ENCODE results near the gene CDC20. TPM values are rescaled to one million over a fixed set of nuclear protein-coding genes. Genes with fewer than 3 reads are reported as not detected.
A peak's percentile ranks its signal among the peaks of the same experiment; 100 is the strongest.

CDC20 gene
- 84.3 and 86.9 TPM in 2 replicates for total RNA-seq

DNA sequence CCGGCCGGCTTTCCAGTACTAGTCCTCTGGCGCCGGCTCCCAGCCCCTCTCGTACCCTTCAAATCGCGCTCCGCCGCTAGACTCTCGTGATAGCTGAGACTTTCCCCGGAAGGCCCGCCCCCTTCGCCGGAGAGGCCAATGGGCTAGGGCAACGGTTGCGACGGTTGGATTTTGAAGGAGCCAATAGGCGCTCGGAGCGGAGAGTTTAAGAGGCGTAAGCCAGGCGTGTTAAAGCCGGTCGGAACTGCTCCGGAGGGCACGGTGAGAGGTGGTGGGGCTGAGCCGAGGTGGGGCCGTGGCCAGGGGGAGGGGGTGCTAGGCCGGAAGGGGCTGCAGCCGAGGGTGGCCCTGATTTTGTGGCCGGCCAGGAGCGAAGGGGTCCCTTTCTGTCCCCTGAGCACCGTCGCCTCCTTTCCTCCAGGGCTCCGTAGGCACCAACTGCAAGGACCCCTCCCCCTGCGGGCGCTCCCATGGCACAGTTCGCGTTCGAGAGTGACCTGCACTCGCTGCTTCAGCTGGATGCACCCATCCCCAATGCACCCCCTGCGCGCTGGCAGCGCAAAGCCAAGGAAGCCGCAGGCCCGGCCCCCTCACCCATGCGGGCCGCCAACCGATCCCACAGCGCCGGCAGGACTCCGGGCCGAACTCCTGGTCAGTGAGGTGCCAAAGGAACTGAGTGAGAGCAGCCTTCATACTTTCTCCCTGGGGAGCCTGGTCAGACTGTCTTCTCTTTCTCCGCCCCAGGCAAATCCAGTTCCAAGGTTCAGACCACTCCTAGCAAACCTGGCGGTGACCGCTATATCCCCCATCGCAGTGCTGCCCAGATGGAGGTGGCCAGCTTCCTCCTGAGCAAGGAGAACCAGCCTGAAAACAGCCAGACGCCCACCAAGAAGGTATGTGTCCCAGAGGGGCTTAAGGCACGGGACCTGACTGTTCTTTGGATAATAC is at the start of gene CDC20:
CDC20 (plus strand) TSS at position 236 of the 948 bp plus-strand sequence; CDS start at position 471, 235 bp downstream.
- peak; percentile 100 for DNase-seq
- Mint-ChIP-seq H3K4me1 (peaks cover 42% of the 10 kb centered on the region), H3K4me3 (peak within 1 kb of the TSS; percentile 98), H3K36me3 (ENCODE audit: low read depth) (peaks cover 49% of the 10 kb centered on the region), H3K9me3 (no peaks in the 10 kb centered on the region), H3K27ac (peak within 1 kb of the TSS; percentile 92), H3K27me3 (no peaks in the 10 kb centered on the region)
- intact Hi-C loops (cut with micrococcal nuclease): loop anchor here (1.0 to 5.0 kb wide), 8 partner anchors 9 to 1273 kb away; partner anchors contain the start of genes ELOVL1, HYI, MED8 and SZT2

DNA sequence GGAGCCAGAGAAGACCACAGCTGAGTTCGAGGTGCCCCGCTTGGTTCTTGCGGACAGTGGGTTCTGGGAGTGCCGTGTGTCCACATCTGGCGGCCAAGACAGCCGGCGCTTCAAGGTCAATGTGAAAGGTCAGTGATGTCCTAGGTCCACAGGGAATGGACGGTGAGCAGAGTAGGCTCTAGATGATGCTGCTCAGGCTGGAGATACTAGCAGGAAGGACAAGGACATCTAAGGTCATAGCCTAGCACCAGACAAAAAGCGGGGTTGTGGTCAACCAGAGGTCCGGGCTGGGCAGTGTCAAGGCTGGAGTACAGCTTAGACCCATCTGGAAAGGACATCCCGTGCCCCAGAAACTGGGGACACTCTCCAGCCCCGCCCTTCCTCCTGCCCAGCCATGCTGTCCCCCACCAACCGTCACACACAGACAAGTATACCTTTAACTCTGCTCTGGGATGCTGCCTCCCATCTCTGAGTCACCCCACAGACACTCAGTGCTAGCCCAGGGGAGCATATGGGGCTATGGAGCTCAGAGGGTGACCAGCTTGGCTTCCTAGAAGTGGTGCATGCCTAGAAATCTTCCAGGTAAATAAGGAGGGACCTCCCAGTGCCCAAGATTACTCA is 49.3 kb upstream of the CDC20 start:
- no peak for DNase-seq
- Mint-ChIP-seq H3K27ac (no peak overlapping the region), H3K27me3 (peaks cover 2% of the 10 kb centered on the region), H3K4me1 (no peaks in the 10 kb centered on the region), H3K4me3 (no peak overlapping the region), H3K9me3 (no peaks in the 10 kb centered on the region), H3K36me3 (ENCODE audit: low read depth) (no peaks in the 10 kb centered on the region)
- intact Hi-C loops (cut with micrococcal nuclease): no loop called here

DNA sequence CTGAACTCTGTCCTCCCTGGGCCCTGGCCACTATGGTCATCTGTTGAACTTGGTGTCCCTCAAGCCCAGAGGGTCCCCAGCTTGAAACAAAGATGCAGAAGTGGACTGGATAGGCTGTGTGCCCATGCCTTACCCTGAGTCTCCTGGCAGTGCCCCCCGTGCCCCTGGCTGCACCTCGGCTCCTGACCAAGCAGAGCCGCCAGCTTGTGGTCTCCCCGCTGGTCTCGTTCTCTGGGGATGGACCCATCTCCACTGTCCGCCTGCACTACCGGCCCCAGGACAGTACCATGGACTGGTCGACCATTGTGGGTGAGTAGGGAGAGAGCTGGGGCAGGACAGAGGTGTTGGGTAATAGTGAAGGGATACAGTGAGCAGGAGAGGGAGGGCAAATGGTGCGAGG is 47.3 kb upstream of the CDC20 start:
- H3K27me3 Mint-ChIP-seq: peaks cover 2% of the 10 kb centered on the region
- no peaks in the 10 kb centered on the region for H3K9me3 Mint-ChIP-seq
- no peak overlapping the region for H3K27ac Mint-ChIP-seq
- no peaks in the 10 kb centered on the region for H3K36me3 Mint-ChIP-seq (ENCODE audit: low read depth)
- no peak for DNase-seq
- no peaks in the 10 kb centered on the region for H3K4me1 Mint-ChIP-seq
- no peak overlapping the region for H3K4me3 Mint-ChIP-seq
- intact Hi-C loops (cut with micrococcal nuclease): no loop called here

DNA sequence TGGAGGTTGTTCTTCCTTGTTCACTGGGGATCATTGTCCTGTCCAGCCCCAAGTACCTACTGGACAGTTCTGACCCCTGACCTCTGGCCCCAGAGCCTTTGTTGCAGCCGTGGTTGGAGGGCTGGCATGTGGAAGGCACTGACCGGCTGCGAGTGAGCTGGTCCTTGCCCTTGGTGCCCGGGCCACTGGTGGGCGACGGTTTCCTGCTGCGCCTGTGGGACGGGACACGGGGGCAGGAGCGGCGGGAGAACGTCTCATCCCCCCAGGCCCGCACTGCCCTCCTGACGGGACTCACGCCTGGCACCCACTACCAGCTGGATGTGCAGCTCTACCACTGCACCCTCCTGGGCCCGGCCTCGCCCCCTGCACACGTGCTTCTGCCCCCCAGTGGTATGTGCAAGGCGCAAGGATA is 46.6 kb upstream of the CDC20 start:
- peaks cover 2% of the 10 kb centered on the region for H3K27me3 Mint-ChIP-seq
- H3K9me3 Mint-ChIP-seq: no peaks in the 10 kb centered on the region
- no peaks in the 10 kb centered on the region for H3K36me3 Mint-ChIP-seq (ENCODE audit: low read depth)
- H3K27ac Mint-ChIP-seq: no peak overlapping the region
- H3K4me3 Mint-ChIP-seq: no peak overlapping the region
- no peak for DNase-seq
- intact Hi-C loops (cut with micrococcal nuclease): no loop called here
- H3K4me1 Mint-ChIP-seq: no peaks in the 10 kb centered on the region

DNA sequence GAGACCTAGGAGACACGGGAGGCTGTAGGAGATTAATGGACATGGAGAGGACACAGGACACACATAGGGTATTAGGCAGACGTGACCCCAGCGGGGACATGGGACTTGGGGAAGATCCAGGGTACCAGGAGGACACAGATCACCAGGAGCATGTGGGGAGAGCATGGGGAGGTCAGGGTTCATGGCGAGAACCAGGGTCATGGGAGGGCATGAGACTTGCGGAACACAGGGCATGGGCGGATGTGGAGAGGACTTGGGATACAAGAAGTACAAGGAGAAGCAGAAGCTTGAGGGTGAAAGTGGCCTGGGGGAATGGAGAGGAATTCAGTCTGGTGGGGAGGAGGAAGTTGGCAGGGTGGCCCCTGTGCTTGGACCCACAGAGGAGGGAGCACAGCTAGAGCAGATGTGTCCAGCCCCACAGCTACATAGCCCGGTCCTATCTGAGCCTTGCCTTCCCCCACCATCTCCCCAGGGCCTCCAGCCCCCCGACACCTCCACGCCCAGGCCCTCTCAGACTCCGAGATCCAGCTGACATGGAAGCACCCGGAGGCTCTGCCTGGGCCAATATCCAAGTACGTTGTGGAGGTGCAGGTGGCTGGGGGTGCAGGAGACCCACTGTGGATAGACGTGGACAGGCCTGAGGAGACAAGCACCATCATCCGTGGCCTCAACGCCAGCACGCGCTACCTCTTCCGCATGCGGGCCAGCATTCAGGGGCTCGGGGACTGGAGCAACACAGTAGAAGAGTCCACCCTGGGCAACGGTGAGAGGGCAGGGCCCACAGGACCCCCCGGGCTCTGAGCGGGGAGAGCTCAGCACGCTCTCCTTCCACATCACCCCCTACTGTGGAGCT is 45.9 kb upstream of the CDC20 start:
- no peaks in the 10 kb centered on the region for H3K36me3 Mint-ChIP-seq (ENCODE audit: low read depth)
- peaks cover 2% of the 10 kb centered on the region for H3K27me3 Mint-ChIP-seq
- H3K4me3 Mint-ChIP-seq: no peak overlapping the region
- no peak for DNase-seq
- no peak overlapping the region for H3K27ac Mint-ChIP-seq
- intact Hi-C loops (cut with micrococcal nuclease): no loop called here
- peaks cover 3% of the 10 kb centered on the region for H3K4me1 Mint-ChIP-seq
- no peaks in the 10 kb centered on the region for H3K9me3 Mint-ChIP-seq

DNA sequence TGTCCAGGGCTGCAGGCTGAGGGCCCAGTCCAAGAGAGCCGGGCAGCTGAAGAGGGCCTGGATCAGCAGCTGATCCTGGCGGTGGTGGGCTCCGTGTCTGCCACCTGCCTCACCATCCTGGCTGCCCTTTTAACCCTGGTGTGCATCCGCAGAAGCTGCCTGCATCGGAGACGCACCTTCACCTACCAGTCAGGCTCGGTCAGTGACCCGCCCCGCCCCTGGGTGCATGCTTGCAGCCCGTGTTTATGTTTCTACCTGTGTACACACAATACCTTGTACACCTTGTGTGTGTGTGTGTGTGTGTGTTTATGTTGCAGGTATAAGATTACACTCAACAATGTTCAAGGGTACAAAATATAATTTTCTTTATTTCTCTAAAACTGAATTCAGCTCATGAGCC is 45.0 kb upstream of the CDC20 start:
- H3K9me3 Mint-ChIP-seq: no peaks in the 10 kb centered on the region
- H3K4me1 Mint-ChIP-seq: peaks cover 7% of the 10 kb centered on the region
- H3K36me3 Mint-ChIP-seq (ENCODE audit: low read depth): no peaks in the 10 kb centered on the region
- DNase-seq: no peak
- H3K27me3 Mint-ChIP-seq: peaks cover 2% of the 10 kb centered on the region
- no peak overlapping the region for H3K4me3 Mint-ChIP-seq
- intact Hi-C loops (cut with micrococcal nuclease): no loop called here
- H3K27ac Mint-ChIP-seq: no peak overlapping the region

DNA sequence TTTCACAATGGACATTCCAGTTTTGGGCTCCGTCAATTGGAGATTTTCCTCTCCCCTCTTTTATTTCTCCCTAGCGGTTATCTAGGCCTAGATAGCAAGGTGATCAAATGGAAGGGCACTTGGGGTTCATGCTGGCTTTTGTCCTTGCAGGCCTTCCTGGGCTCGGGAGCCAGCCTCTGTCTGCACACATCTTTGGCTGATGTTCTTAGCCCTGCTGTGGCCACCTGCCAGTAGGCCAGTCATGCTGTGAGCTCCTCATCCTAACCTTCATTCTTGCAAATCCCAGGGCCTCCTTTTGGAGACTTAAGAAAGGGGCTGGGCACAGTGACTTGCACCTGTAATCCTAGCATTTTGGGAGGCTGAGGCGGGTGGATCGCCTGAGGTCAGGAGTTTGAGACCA is 44.5 kb upstream of the CDC20 start:
- no peaks in the 10 kb centered on the region for H3K9me3 Mint-ChIP-seq
- H3K4me3 Mint-ChIP-seq: no peak overlapping the region
- DNase-seq: no peak
- peaks cover 7% of the 10 kb centered on the region for H3K4me1 Mint-ChIP-seq
- no peaks in the 10 kb centered on the region for H3K36me3 Mint-ChIP-seq (ENCODE audit: low read depth)
- H3K27me3 Mint-ChIP-seq: peaks cover 2% of the 10 kb centered on the region
- H3K27ac Mint-ChIP-seq: no peak overlapping the region
- intact Hi-C loops (cut with micrococcal nuclease): no loop called here

DNA sequence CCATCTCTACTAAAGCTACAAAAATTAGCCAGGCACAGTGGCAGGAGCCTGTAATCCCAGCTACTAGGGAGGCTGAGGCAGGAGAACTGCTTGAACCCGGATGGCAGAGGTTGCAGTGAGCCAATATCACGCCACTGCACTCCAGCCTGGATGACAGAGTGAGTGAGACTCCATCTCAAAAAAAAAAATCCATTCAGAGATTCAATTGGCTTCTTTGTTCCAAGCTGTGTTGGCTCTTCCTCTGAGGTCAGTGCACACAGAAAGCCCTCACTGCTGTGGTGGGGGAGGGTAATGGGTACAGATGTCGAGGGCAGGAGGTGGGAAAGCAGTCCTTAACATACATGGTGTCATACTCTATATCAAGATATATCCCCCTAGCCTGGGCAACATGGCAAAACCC is 43.3 kb upstream of the CDC20 start:
- no peaks in the 10 kb centered on the region for H3K36me3 Mint-ChIP-seq (ENCODE audit: low read depth)
- no peak overlapping the region for H3K4me3 Mint-ChIP-seq
- no peaks in the 10 kb centered on the region for H3K9me3 Mint-ChIP-seq
- H3K27me3 Mint-ChIP-seq: no peaks in the 10 kb centered on the region
- intact Hi-C loops (cut with micrococcal nuclease): no loop called here
- H3K27ac Mint-ChIP-seq: no peak overlapping the region
- H3K4me1 Mint-ChIP-seq: peaks cover 7% of the 10 kb centered on the region
- no peak for DNase-seq

DNA sequence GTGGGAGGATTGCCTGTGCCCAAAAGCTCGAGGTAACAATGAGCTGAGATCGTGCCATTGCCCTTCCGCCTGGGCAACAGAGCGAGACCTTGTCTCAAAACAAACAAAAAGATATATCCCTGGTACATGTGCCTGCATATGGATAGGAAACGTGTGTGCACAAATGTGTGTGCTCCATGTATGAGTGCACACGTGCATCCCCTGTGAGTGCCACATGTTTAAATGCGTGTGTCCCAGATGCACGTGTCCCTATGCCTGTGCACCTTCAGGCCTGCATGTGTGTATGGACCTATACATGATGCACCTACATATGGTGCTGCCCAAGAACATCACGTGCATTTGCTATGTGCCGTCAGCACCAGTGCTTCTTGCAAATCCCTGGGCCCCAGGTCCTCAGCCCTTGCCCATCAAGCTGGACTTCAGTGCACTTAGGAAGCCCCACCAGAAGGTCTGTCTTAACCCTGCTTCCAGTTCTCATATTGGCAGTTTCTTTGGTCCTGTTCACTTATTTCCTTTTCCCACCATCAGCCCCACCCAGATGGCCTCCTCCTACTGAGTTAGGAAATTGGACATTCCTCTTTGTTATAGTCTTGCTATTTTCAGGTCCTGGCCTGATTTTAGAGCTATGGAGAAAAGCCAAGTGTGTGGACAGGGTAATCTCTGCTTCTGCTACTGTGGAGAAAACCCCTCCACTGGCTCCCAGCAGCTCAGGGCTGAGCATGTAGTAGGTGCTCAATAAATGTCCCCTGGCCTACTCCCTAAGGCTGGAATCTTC is 42.6 kb upstream of the CDC20 start:
- H3K27ac Mint-ChIP-seq: no peak overlapping the region
- peaks cover 7% of the 10 kb centered on the region for H3K4me1 Mint-ChIP-seq
- DNase-seq: no peak
- intact Hi-C loops (cut with micrococcal nuclease): no loop called here
- no peaks in the 10 kb centered on the region for H3K9me3 Mint-ChIP-seq
- H3K27me3 Mint-ChIP-seq: no peaks in the 10 kb centered on the region
- H3K4me3 Mint-ChIP-seq: no peak overlapping the region
- H3K36me3 Mint-ChIP-seq (ENCODE audit: low read depth): no peaks in the 10 kb centered on the region

DNA sequence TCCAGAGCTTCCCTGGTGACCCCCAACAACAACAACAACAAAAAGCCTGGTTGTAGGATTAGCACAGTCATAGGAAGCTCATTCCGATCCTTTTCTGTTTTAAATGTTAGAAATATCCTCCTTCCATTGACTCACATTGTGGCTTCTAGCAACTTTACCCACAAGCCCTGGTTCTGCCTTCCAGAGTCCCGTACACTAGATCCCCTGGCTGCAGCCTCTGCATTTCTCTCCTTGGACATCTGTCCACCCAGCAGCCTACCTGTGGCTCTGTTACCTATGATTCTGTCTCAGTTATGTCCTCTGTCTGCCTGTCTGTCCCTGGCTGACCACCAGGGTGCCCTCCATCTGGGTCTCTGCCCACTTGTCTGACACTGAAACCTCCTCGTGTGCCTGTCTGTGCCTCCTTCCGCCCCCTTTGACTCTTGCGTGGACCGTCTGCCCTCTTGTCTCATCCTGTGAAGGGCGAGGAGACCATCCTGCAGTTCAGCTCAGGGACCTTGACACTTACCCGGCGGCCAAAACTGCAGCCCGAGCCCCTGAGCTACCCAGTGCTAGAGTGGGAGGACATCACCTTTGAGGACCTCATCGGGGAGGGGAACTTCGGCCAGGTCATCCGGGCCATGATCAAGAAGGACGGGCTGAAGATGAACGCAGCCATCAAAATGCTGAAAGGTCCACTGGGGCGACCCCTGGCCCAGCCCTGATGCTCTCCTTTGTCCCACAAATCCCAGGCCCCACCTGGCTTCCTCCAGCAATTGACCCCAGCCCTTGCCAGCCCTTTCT is 41.9 kb upstream of the CDC20 start:
- Mint-ChIP-seq H3K36me3 (ENCODE audit: low read depth) (no peaks in the 10 kb centered on the region), H3K27ac (no peak overlapping the region), H3K4me3 (no peak overlapping the region), H3K27me3 (no peaks in the 10 kb centered on the region), H3K9me3 (no peaks in the 10 kb centered on the region), H3K4me1 (peaks cover 7% of the 10 kb centered on the region)
- DNase-seq: no peak
- intact Hi-C loops (cut with micrococcal nuclease): no loop called here

DNA sequence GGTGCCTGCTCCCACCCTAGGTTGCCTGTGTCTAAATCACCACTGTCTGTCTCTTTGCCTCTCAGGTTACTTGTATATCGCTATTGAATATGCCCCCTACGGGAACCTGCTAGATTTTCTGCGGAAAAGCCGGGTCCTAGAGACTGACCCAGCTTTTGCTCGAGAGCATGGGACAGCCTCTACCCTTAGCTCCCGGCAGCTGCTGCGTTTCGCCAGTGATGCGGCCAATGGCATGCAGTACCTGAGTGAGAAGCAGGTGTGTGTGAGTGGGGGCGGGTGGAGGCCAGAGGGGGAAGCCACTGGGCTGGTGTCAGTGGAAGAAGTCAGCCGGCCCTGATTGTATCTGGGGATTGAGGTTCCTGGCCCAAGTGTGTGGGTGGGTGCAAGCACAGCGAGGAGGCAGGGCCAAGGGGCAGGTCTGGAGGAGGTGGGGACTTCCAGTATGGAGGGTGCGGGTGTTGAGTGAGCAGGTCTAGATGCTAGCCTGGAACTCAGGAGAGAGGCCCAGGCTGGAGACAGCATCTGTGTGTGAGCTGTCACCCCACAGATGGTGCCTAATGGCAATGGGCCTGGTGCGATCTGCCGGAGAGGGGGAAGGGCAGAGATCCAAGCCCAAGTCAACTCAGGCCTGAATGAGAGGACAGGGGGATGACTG is 40.8 kb upstream of the CDC20 start:
- no peaks in the 10 kb centered on the region for H3K36me3 Mint-ChIP-seq (ENCODE audit: low read depth)
- H3K4me3 Mint-ChIP-seq: no peak overlapping the region
- intact Hi-C loops (cut with micrococcal nuclease): no loop called here
- H3K27ac Mint-ChIP-seq: peak overlapping the region; percentile 34
- H3K27me3 Mint-ChIP-seq: no peaks in the 10 kb centered on the region
- no peak for DNase-seq
- no peaks in the 10 kb centered on the region for H3K9me3 Mint-ChIP-seq
- H3K4me1 Mint-ChIP-seq: peaks cover 7% of the 10 kb centered on the region

DNA sequence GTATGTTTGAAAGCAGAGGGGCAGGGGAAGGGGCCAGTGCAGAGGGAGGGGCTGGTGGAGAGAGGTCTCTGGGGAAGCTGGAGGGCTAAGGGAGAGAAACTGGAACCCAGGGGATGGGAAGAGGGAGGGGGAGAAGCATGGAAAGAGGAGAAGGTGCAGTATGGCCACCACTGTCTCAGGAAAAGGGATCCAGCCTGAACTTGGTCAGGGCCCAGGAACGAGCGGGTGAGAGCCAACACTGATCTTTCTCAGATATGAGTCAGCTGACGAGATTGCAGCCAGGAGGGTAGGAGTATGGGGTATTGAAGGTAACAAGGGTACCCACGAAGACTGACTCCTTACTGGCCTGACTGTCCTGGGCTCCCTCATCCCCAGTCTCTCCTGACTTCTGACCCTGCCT is 40.0 kb upstream of the CDC20 start:
- no peak overlapping the region for H3K4me3 Mint-ChIP-seq

More for the DNA sequence above, 40.0 kb upstream of the CDC20 start:
- DNase-seq: no peak
- H3K27me3 Mint-ChIP-seq: no peaks in the 10 kb centered on the region
- H3K9me3 Mint-ChIP-seq: no peaks in the 10 kb centered on the region
- peaks cover 7% of the 10 kb centered on the region for H3K4me1 Mint-ChIP-seq
- H3K27ac Mint-ChIP-seq: no peak overlapping the region
- H3K36me3 Mint-ChIP-seq (ENCODE audit: low read depth): no peaks in the 10 kb centered on the region
- intact Hi-C loops (cut with micrococcal nuclease): no loop called here

Measured in activated CD4-positive, alpha-beta T cell treated with anti-CD3 and anti-CD28 coated beads, Interleukin-2, amount 10 ng/mL, durations not matched to agents 24 days and 14 days (primary cell).